ENCODE data around the gene SLC17A9. TPM values are rescaled to one million over a fixed set of nuclear protein-coding genes. Genes with fewer than 3 reads are reported as not detected.
A peak's percentile ranks its signal among the peaks of the same experiment; 100 is the strongest.

SLC17A9 gene
- total RNA-seq, 1 experiment from 2014 or later = not detected

GRCh38 chr20:62987114-62987513, 34.6 kb downstream of the SLC17A9 start:
- DNase-seq = no peak
- Histone ChIP-seq H3K27me3 (ENCODE audit: low read length) (peaks cover 30% of the 10 kb centered on the region), H3K27ac (ENCODE audit: low read length) (no peak overlapping the region), H3K79me2 (ENCODE audit: low read length) (no peaks in the 10 kb centered on the region), H3K9me2 (replicated peaks; ENCODE audit: low read length) (no peaks in the 10 kb centered on the region), H4K20me1 (ENCODE audit: low read length) (no peaks in the 10 kb centered on the region), H3K4me1 (ENCODE audit: insufficient read depth, low read length) (no peaks in the 10 kb centered on the region), H3K36me3 (ENCODE audit: low read depth, low read length) (no peaks in the 10 kb centered on the region), H3K4me2 (ENCODE audit: low read length) (no peak overlapping the region), H3K9me3 (ENCODE audit: low read length) (no peaks in the 10 kb centered on the region), H3K4me3 (ENCODE audit: low read length) (no peak overlapping the region), H3K9ac (ENCODE audit: low read length) (no peak overlapping the region), H2AFZ (ENCODE audit: low read length) (no peak overlapping the region), H3F3A (ENCODE audit: low read length, unreplicated experiment) (no peaks in the 10 kb centered on the region)
- BruUV-seq (replicated peaks) = no TSS peak
- no peak for TF ChIP-seq EZH2 (IDR thresholded peaks at IDR 0.05; ENCODE audit: low read length, unreplicated experiment)
- POLR2A ChIA-PET (ENCODE audit: unreplicated experiment) = no interaction called here
- intact Hi-C loops (cut with micrococcal nuclease) = no loop called here
- CTCF ChIA-PET = no interaction called here
- no peak for ATAC-seq

- Histone ChIP-seq H3K9ac (ENCODE audit: low read length) (no peak overlapping the region), H3K27me3 (ENCODE audit: low read length) (peaks cover 27% of the 10 kb centered on the region), H4K20me1 (ENCODE audit: low read length) (no peaks in the 10 kb centered on the region), H3F3A (ENCODE audit: low read length, unreplicated experiment) (no peaks in the 10 kb centered on the region), H3K4me2 (ENCODE audit: low read length) (peak overlapping the region; percentile 54), H3K27ac (ENCODE audit: low read length) (no peak overlapping the region), H3K36me3 (ENCODE audit: low read depth, low read length) (no peaks in the 10 kb centered on the region), H3K9me2 (replicated peaks; ENCODE audit: low read length) (no peaks in the 10 kb centered on the region), H3K4me3 (ENCODE audit: low read length) (peak overlapping the region; percentile 44), H3K79me2 (ENCODE audit: low read length) (no peaks in the 10 kb centered on the region), H2AFZ (ENCODE audit: low read length) (peak overlapping the region; percentile 53), H3K4me1 (ENCODE audit: insufficient read depth, low read length) (no peaks in the 10 kb centered on the region), H3K9me3 (ENCODE audit: low read length) (no peaks in the 10 kb centered on the region)
- intact Hi-C loops (cut with micrococcal nuclease) = no loop called here
- TF ChIP-seq EZH2phosphoT487 (IDR thresholded peaks at IDR 0.05; ENCODE audit: borderline replicate concordance, low read length) (no peak), EZH2 (IDR thresholded peaks at IDR 0.05; ENCODE audit: low read length, unreplicated experiment) (no peak)
- TF ChIP-seq, protein P1, sequence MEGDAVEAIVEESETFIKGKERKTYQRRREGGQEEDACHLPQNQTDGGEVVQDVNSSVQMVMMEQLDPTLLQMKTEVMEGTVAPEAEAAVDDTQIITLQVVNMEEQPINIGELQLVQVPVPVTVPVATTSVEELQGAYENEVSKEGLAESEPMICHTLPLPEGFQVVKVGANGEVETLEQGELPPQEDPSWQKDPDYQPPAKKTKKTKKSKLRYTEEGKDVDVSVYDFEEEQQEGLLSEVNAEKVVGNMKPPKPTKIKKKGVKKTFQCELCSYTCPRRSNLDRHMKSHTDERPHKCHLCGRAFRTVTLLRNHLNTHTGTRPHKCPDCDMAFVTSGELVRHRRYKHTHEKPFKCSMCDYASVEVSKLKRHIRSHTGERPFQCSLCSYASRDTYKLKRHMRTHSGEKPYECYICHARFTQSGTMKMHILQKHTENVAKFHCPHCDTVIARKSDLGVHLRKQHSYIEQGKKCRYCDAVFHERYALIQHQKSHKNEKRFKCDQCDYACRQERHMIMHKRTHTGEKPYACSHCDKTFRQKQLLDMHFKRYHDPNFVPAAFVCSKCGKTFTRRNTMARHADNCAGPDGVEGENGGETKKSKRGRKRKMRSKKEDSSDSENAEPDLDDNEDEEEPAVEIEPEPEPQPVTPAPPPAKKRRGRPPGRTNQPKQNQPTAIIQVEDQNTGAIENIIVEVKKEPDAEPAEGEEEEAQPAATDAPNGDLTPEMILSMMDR (conservative IDR thresholded peaks at IDR 0.05; ENCODE audit: low read depth, low read length) = no peak
- DNase-seq (no peak), ATAC-seq (no peak)
- ChIA-PET CTCF (no interaction called here), POLR2A (ENCODE audit: unreplicated experiment) (no interaction called here)
- no TSS peak for BruUV-seq (replicated peaks)
These were observed 36.7 kb downstream of the SLC17A9 start for GRCh38 chr20:62989201-62989601.

DNA sequence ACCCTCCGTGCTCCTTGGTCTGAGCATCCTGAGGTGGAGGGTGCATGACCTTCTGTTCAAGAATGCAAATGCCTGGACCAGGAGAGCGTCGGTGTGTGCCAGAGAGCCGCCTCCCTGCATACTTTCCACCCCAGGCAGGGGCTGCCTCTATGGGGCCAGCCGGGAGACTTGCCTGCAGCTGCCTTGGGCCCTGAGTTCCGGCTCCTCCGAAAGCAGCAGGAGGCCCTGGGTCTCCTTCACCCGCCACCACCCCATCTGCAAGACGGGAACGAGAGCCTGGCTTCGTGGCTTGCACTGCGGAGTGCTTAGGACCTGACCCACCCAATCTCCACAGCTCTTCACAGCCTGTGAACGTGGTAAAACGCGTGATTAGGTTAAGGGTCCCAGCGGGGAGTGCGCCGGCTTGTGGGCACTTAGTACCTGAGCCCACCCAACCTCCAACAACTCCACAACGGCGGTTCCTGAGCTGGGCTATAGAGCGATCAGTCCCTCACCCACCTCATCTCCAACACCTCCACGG, 37.9 kb downstream of the SLC17A9 start:
- DNase-seq (no peak), ATAC-seq (no peak)
- Histone ChIP-seq H3K9me2 (replicated peaks; ENCODE audit: low read length) (no peaks in the 10 kb centered on the region), H4K20me1 (ENCODE audit: low read length) (no peaks in the 10 kb centered on the region), H3K27ac (ENCODE audit: low read length) (no peak overlapping the region), H3K4me2 (ENCODE audit: low read length) (no peak overlapping the region), H3K27me3 (ENCODE audit: low read length) (peaks cover 29% of the 10 kb centered on the region), H3K9ac (ENCODE audit: low read length) (no peak overlapping the region), H3K4me3 (ENCODE audit: low read length) (no peak overlapping the region), H3K9me3 (ENCODE audit: low read length) (no peaks in the 10 kb centered on the region), H3F3A (ENCODE audit: low read length, unreplicated experiment) (no peaks in the 10 kb centered on the region), H3K4me1 (ENCODE audit: insufficient read depth, low read length) (no peaks in the 10 kb centered on the region), H3K79me2 (ENCODE audit: low read length) (no peaks in the 10 kb centered on the region), H3K36me3 (ENCODE audit: low read depth, low read length) (no peaks in the 10 kb centered on the region), H2AFZ (ENCODE audit: low read length) (no peak overlapping the region)
- TF ChIP-seq EZH2 (IDR thresholded peaks at IDR 0.05; ENCODE audit: low read length, unreplicated experiment) (no peak), EZH2phosphoT487 (IDR thresholded peaks at IDR 0.05; ENCODE audit: borderline replicate concordance, low read length) (no peak)
- TF ChIP-seq, protein P1 (conservative IDR thresholded peaks at IDR 0.05; ENCODE audit: low read depth, low read length) = no peak
- POLR2A ChIA-PET (ENCODE audit: unreplicated experiment) = no interaction called here
- no TSS peak for BruUV-seq (replicated peaks)
- CTCF ChIA-PET = no interaction called here
- intact Hi-C loops (cut with micrococcal nuclease) = no loop called here
